ENCODE results near the gene CLECL1.

The CLECL1 gene

DNA sequence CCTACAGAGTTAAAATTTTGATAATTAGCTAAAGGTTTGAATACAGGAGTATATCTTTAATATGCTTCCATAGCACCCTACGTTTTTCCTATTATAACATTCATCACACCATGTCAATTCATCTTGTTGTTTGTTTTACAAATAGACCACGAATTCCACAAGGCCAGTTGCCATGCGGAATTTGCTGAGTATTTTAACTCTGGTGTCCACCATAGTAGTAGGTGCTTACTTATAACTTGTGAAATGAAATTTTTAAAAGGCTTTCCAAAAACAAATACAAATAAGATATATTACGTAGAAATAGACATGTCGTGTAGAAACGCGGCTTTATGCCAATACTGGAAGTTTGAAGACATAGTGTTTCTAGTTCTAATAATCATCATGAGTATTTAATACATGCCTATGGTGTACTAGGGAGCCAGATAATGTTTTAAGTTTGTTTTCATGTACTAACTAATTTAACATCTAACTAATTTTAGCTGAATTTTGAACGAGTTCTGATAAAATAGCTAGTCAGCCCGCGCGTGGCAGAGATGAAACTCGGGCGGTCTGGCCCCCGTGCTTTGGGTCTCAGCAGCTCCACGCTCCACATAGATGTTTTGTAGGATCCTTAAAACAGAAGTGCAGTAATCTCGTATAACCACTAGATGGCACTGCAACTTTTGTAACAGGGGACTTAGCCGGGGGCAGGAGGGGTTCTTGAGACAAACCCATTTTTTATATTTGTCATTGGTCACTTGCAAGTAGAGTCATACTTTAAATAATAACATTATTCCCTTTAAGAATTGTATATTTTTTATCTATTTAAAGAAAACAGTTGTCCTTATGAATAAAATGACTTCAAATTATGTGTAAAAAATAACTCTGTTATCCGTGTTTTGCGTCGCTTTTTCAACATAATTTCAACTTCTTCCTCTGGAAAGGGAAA is 17.6 kb upstream of the CLECL1 start:
- no peaks in the 10 kb centered on the region for H3K9me2 ChIP-seq (replicated peaks; ENCODE audit: insufficient read depth, low read length)
- H3K4me1 ChIP-seq (ENCODE audit: low read length), result no peaks in the 10 kb centered on the region
- peak; percentile 73 for DNase-seq
- no peaks in the 10 kb centered on the region for H3F3A ChIP-seq (ENCODE audit: insufficient read depth, low read length)
- H3K36me3 ChIP-seq (replicated peaks; ENCODE audit: insufficient read depth, low read length), result no peaks in the 10 kb centered on the region
- TF ChIP-seq, protein P1, sequence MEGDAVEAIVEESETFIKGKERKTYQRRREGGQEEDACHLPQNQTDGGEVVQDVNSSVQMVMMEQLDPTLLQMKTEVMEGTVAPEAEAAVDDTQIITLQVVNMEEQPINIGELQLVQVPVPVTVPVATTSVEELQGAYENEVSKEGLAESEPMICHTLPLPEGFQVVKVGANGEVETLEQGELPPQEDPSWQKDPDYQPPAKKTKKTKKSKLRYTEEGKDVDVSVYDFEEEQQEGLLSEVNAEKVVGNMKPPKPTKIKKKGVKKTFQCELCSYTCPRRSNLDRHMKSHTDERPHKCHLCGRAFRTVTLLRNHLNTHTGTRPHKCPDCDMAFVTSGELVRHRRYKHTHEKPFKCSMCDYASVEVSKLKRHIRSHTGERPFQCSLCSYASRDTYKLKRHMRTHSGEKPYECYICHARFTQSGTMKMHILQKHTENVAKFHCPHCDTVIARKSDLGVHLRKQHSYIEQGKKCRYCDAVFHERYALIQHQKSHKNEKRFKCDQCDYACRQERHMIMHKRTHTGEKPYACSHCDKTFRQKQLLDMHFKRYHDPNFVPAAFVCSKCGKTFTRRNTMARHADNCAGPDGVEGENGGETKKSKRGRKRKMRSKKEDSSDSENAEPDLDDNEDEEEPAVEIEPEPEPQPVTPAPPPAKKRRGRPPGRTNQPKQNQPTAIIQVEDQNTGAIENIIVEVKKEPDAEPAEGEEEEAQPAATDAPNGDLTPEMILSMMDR (IDR thresholded peaks at IDR 0.05; ENCODE audit: low read length), result peak; percentile 70
- TF ChIP-seq EZH2phosphoT487 (IDR thresholded peaks at IDR 0.05; ENCODE audit: low read length), result no peak
- H3K4me3 ChIP-seq (ENCODE audit: low read length), result peak overlapping the region; percentile 37
- H3K79me2 ChIP-seq (ENCODE audit: low read length), result no peaks in the 10 kb centered on the region
- no peak overlapping the region for H2AFZ ChIP-seq (ENCODE audit: low read length)
- no peak overlapping the region for H3K27ac ChIP-seq (ENCODE audit: low read length)
- H4K20me1 ChIP-seq (ENCODE audit: insufficient read depth, low read length), result no peaks in the 10 kb centered on the region
- no peaks in the 10 kb centered on the region for H3K27me3 ChIP-seq (replicated peaks; ENCODE audit: insufficient read depth, low read length)
- H3K9me3 ChIP-seq (replicated peaks; ENCODE audit: insufficient read depth, low read length), result no peaks in the 10 kb centered on the region
- H3K4me2 ChIP-seq (ENCODE audit: low read depth, low read length), result peak overlapping the region; percentile 69
- H3K9ac ChIP-seq (ENCODE audit: low read length), result no peak overlapping the region

DNA sequence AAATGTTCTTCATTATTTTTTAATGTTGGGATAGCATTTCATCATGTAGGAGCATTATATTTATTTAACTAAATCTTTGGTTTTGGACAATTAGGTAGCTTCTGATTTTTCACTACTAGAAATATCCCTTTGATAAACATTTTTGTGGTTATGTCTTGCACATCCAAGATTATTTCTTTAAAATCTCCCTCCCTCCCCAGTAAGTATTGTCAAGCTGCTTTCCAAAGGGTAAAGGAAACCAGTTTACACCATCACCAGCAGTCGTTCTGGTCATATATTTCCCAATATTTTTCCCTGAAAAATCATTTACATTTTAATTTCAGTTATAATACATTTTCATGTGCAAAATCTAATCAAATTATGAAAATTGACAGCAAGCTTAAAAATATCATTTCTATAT is 16.7 kb upstream of the CLECL1 start:
- Histone ChIP-seq H3K9ac (ENCODE audit: low read length) (no peak overlapping the region), H3K4me2 (ENCODE audit: low read depth, low read length) (no peak overlapping the region), H3K4me1 (ENCODE audit: low read length) (no peaks in the 10 kb centered on the region), H3K27me3 (replicated peaks; ENCODE audit: insufficient read depth, low read length) (no peaks in the 10 kb centered on the region), H3K4me3 (ENCODE audit: low read length) (no peak overlapping the region), H3K9me2 (replicated peaks; ENCODE audit: insufficient read depth, low read length) (no peaks in the 10 kb centered on the region), H3K27ac (ENCODE audit: low read length) (no peak overlapping the region), H3K9me3 (replicated peaks; ENCODE audit: insufficient read depth, low read length) (no peaks in the 10 kb centered on the region), H3K79me2 (ENCODE audit: low read length) (no peaks in the 10 kb centered on the region), H2AFZ (ENCODE audit: low read length) (no peak overlapping the region), H4K20me1 (ENCODE audit: insufficient read depth, low read length) (no peaks in the 10 kb centered on the region), H3F3A (ENCODE audit: insufficient read depth, low read length) (no peaks in the 10 kb centered on the region), H3K36me3 (replicated peaks; ENCODE audit: insufficient read depth, low read length) (no peaks in the 10 kb centered on the region)
- DNase-seq, result no peak
- TF ChIP-seq, protein P1 (IDR thresholded peaks at IDR 0.05; ENCODE audit: low read length), result no peak
- no peak for TF ChIP-seq EZH2 (optimal IDR thresholded peaks at IDR 0.05; ENCODE audit: low read depth, low read length)
- TF ChIP-seq EZH2phosphoT487 (IDR thresholded peaks at IDR 0.05; ENCODE audit: low read length), result no peak

GRCh38 chr12:9745199-9745598 is 12.3 kb upstream of the CLECL1 start:
- Histone ChIP-seq H4K20me1 (ENCODE audit: insufficient read depth, low read length) (no peaks in the 10 kb centered on the region), H3K9me2 (replicated peaks; ENCODE audit: insufficient read depth, low read length) (no peaks in the 10 kb centered on the region), H3K4me1 (ENCODE audit: low read length) (peaks cover 27% of the 10 kb centered on the region), H3F3A (ENCODE audit: insufficient read depth, low read length) (peaks cover 26% of the 10 kb centered on the region), H3K4me2 (ENCODE audit: low read depth, low read length) (no peak overlapping the region), H3K27ac (ENCODE audit: low read length) (no peak overlapping the region), H3K27me3 (replicated peaks; ENCODE audit: insufficient read depth, low read length) (no peaks in the 10 kb centered on the region), H3K4me3 (ENCODE audit: low read length) (no peak overlapping the region), H2AFZ (ENCODE audit: low read length) (no peak overlapping the region), H3K9ac (ENCODE audit: low read length) (no peak overlapping the region), H3K9me3 (replicated peaks; ENCODE audit: insufficient read depth, low read length) (no peaks in the 10 kb centered on the region), H3K79me2 (ENCODE audit: low read length) (no peaks in the 10 kb centered on the region), H3K36me3 (replicated peaks; ENCODE audit: insufficient read depth, low read length) (no peaks in the 10 kb centered on the region)
- TF ChIP-seq EZH2 (optimal IDR thresholded peaks at IDR 0.05; ENCODE audit: low read depth, low read length) (no peak), EZH2phosphoT487 (IDR thresholded peaks at IDR 0.05; ENCODE audit: low read length) (no peak)
- DNase-seq, result no peak

- H3K27me3 ChIP-seq (replicated peaks; ENCODE audit: insufficient read depth, low read length), result no peaks in the 10 kb centered on the region
- peak overlapping the region; percentile 49 for H3K9ac ChIP-seq (ENCODE audit: low read length)
- no peaks in the 10 kb centered on the region for H4K20me1 ChIP-seq (ENCODE audit: insufficient read depth, low read length)
- TF ChIP-seq, protein P1 (IDR thresholded peaks at IDR 0.05; ENCODE audit: low read length), result no peak
- TF ChIP-seq EZH2phosphoT487 (IDR thresholded peaks at IDR 0.05; ENCODE audit: low read length) (no peak), EZH2 (optimal IDR thresholded peaks at IDR 0.05; ENCODE audit: low read depth, low read length) (no peak)
- no peaks in the 10 kb centered on the region for H3K36me3 ChIP-seq (replicated peaks; ENCODE audit: insufficient read depth, low read length)
- no peaks in the 10 kb centered on the region for H3K79me2 ChIP-seq (ENCODE audit: low read length)
- no peak overlapping the region for H2AFZ ChIP-seq (ENCODE audit: low read length)
- H3K27ac ChIP-seq (ENCODE audit: low read length), result peak overlapping the region; percentile 85
- H3F3A ChIP-seq (ENCODE audit: insufficient read depth, low read length), result peaks cover 26% of the 10 kb centered on the region
- DNase-seq, result peak; percentile 89
- peak overlapping the region; percentile 71 for H3K4me2 ChIP-seq (ENCODE audit: low read depth, low read length)
- H3K4me1 ChIP-seq (ENCODE audit: low read length), result peaks cover 29% of the 10 kb centered on the region
- H3K4me3 ChIP-seq (ENCODE audit: low read length), result peak overlapping the region; percentile 39
- H3K9me2 ChIP-seq (replicated peaks; ENCODE audit: insufficient read depth, low read length), result no peaks in the 10 kb centered on the region
- H3K9me3 ChIP-seq (replicated peaks; ENCODE audit: insufficient read depth, low read length), result no peaks in the 10 kb centered on the region
These were observed 9.8 kb upstream of the CLECL1 start for GRCh38 chr12:9742661-9743060.

Measured in MM.1S (cell line).